GM18498 (cell line): ENCODE data around the gene HDAC1.
"Not testable (repeated sequence)": the region's sequence is repeated elsewhere in the genome, so short reads cannot be mapped to it uniquely, and the experiment has no call there.

Source experiments
- ATAC-seq: cut with Tn5 transposase; IDR thresholded peaks from one replicate; pipeline ENCODE4 v1.9.1; 2021; ENCODE audit warnings: mild to moderate bottlenecking, moderate library complexity; ENCODE audit not compliant: unreplicated experiment

The HDAC1 gene

GRCh38 chr1:32342704-32343103 is 50.8 kb downstream of the HDAC1 start:
- ATAC-seq, result no peak

- no peak for ATAC-seq
Observed at GRCh38 chr1:32345289-32345827, 53.5 kb downstream of the HDAC1 start.

GRCh38 chr1:32346532-32347157 is 54.8 kb downstream of the HDAC1 start:
- no peak for ATAC-seq

DNA sequence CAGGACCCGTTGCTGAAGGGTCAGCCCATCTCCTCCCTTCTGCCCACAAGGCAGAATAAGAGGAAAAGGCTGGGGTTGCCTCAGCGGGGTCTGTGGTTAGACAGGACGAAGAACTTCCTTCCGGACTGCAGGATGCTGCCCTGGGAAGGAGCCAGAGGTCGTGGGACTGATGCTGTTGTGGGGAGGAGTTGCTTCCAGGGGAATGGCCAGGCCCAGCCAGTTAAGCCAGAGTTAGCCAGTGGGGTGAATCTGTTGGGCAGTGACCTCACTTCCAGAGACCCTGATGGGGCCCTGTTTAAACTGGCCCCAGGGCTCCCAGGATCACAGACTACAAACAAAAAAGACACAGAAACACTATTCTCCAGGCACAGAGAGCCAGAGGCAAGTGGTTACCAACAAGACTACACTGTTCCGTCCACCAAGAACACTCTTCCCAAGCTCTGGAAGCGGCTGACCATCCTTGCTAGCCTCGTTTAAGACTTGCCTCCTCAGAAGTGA is 57.4 kb downstream of the HDAC1 start:
- no peak for ATAC-seq

DNA sequence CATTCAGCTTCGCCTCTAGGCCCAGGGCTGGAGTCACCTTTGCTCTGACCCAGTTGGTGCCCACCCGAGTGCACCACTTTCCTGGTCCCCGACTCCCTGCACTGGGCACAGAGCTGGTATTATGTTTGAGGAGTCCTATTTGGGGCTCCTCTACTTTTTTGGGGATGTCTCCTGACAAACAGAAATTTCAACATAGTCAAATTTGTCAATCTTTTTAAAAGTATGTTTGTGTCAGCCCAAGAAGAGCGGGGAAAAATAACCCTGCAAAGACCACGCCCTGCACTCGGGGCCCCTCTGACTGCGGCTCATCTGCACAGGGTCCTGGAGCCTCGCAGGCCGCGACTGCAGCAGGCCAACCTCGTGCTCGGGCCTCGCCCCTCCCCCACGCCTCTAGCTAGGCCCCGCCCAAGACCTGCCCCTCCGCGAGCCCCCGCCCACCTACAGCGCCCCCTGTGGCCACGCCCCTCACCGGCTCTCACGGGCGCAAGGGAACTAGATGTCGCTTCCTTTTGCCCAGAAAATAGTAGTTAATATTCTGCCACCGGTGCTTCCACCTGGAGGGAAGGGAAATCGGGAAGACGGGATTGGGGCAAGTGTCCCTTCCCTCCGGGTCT is 59.0 kb downstream of the HDAC1 start:
- peak; percentile 49 for ATAC-seq

DNA sequence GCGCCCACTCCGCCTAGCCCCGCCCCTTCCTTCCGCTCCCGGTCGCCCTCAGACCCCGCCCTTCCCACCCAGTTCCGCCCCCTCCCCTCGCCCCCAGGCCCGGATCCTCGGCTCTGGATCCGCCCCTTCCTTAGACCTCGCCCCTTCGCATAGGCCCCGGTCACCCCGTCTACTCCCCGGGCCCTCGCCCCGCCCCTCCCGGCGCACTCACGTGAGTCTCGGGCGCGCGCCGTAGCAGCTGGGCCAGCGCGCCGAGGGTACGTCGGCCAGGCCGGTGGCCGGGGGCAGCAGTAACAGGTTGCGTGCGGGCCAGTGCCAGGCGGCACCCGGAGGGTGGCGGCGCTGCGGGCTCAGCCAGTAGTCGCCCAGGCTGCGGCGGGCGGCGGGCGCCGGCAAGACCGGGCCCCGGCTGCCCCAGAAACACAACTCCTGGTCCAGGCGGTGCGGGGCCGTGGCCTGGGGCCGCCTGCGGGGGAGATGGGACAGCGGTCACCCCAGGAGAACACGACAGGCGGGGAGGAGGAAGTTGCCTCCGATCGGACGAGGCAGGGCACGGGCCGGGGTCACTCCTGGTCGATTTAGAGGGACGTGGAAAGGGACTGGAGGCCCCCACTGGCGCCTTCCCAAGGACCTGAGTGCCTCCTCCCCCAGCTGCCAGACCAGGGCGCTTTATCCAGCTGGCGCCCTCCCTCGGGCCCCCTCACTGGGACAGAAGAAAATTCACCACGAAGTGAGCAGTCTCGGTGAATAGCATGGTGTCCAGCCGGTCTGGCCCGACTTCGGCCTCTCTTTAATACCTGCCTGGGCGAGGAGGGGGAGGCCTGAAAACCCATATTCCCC is 59.7 kb downstream of the HDAC1 start:
- ATAC-seq, result peak; percentile 90

DNA sequence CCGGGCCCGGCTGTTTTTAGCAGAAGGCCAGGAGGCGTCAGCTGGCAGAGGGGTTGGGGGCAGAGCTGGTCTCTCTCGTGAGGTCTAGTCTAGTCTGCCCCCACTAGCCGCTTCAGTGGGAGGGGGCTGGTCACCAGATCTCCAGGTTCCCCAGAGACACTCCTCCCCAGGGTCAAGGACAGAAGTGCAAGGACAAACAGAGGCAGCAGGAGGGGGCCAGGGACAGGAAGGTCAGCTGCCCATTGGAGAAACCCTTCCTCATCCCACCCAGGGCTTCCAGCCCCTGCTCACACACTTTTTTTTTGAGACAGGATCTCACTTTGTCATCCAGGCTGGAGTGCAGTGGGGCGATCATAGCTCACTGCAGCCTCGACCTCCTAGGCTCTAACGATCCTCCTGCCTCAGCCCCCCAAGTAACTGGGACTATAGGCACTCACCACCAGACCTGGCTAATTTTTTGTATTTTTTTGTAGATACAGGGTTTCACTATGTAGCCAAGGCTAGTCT is 60.4 kb downstream of the HDAC1 start:
- no peak for ATAC-seq

DNA sequence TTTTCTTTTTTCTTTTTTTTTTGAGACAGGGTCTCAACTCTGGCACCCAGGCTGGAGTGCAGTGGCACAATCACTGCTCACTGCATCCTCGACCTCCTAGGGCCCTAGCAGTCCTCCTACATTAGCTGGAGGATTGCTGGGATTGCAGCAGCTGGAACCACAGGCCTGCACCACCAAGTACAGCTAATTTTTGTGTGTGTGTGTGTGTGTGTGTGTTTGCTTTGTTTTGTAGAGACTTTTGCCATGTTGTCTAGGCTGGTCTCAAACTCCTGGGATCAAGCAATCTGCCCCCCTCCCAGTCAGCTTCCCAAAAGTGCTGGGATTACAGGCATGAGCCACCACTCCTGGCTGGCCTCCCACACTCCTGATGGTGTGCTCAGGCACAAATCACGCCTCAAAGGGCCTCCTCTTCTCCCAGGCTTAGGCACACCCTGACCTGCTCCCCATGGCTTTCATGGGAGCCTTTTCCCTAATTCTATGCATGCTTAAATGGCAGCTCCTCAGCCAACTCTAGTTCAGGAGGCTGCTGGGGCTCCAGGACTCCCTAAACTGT is 61.0 kb downstream of the HDAC1 start:
- ATAC-seq, result no peak

- no peak for ATAC-seq
Observed at GRCh38 chr1:32353431-32353830, 61.5 kb downstream of the HDAC1 start.

DNA sequence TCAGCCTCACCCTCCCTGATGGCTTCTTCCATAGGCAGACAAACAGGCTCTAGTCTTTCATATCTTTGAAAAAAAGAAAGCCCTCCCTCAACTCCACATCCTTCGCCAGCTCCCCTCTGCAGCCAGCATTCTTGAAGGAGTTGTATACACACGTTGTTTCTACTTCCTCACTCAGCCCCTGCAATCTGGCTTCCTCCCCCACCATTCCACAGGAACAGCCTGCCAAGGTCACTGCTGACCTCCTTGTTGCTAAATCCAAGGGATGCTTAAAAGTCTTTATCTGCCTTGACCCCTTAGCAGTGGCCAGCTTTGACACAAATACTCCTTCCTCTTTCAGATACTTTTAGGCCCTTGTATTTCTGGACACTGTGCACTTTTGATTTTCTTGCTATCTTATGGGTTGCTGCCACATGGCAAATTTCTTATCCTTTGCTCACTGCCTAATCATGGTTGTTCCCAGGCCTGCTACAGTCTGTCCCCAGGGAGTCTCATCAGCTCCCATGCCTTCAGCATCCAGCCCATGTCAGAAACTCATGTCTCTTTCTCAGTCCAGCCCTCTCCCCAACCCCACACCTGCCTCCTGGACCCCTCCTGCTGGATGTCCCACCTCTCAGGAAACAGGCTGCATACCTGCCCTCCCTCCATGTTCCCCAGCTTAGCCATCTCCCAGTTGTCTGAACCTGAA is 62.1 kb downstream of the HDAC1 start:
- ATAC-seq, result no peak

DNA sequence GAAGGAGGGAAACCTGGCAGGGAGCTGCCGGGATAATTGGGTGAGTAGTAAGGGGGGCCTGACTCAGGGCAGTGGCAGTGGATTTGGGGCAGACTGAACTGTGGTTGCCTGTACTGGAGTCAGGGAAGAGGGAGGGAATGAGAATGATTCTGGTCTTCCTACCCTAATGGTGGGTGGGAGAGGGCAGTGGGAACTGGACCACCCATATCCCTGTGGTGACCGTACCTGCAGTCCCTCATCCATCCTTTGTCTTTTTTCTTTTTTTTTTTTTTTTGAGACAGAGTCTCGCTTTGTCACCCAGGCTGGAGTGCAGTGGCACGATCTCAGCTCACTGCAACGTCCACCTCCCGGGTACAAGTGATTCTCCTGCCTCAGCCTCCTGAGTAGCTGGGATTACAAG is 63.9 kb downstream of the HDAC1 start:
- ATAC-seq, result not testable (repeated sequence)

GRCh38 chr1:32356478-32356877 is 64.6 kb downstream of the HDAC1 start:
- no peak for ATAC-seq

DNA sequence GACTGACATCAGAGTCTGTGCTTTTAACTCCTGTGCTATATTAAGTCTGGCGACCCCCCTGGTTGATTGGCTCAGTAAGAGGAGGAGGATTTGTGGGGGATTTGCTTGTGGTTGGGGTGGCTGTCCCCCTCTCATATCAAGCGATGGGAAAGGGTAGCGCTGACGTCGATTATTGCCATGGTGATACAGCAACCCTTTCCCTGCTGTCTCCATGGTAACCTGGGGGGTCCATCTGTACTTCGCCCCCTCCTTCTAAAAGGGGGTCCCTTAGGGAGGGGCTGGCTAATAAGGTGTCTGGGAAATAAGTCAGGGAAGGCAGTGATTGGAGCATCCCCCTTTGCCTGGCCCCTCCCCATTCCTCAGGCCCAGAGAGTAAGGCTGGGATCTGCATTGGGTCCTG is 65.7 kb downstream of the HDAC1 start:
- no peak for ATAC-seq

DNA sequence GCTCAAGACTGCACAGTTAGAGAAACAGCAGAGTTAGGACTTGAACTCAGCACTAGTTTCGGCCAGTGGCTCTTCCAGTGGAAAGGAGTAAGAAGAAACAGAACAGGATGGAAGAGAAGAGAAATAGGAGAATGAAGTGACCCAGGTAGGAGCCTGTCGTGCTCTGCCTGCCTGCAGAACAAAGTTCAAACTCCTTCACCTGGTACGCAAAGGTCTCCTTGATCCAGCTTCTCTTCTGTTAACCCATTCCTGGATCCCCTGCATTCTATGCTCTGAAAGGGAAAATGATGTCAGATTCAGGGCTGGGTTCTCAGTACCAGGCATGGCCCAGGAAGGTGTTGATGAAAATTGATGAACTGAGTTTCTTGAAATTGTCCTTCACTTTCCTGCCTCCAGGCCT is 66.6 kb downstream of the HDAC1 start:
- ATAC-seq, result no peak

DNA sequence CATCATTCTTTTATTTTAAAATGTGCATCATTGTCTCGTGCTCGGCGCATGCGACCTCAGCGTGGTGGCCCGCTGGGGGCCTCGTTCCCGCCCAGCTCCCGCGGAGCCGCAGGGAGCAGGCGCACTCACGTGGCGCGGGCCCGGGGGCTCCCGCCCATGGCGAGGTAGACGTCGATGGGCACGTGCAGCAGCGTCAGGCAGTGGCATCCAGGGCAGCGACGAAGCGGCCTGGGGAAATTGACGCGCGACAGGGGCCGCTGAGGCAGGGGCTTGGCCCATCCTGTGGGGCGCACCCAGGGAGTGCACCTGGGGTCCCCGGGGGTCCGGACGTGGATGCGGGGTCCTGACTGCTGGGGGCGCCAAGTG is 69.4 kb downstream of the HDAC1 start:
- no peak for ATAC-seq

DNA sequence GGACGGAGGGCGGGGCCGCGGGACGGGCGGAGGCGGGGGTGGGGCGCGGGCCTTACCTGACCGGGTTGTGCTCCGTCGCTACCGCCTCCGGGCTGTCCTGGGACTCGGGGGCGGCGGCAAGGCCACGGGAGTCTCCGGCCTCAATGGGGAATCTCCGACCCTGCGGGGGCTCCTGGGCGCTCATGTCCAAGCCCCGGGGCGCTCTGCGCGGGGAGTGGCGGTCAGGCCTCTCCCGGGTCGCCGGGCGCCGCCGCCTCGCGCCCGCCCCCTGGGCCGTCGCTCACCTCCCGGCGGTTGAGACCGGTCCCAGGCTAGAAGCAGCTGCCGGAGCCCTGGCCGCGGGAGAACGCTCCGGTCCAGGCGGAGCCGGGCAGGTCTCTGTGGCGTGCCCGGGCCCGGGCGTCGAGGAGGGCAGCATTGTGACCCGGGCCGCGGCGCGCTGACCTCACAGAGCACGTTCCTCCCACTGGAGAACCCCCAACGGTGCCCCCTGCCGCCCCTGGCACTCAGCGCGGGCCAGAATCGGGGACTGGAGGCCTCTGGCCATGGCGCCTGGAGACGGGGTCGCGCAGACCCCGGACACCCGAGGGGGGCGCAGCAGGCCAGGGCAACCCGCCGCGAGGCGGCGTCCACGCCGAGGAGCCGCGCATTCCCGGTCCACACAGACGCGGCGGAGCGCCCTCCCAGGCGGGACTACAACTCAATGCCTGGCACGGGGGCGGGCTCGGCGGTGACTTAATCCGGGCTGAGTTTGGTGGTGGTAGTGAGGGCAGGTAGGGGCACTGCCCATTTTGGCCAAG is 70.0 kb downstream of the HDAC1 start:
- ATAC-seq, result no peak

- no peak for ATAC-seq
Observed at GRCh38 chr1:32362474-32363313, 70.8 kb downstream of the HDAC1 start, which contains the start of the genes FAM229A and TSSK3. Gene FAM229A (minus strand): TSS chr1:32362485. CDS start chr1:32362091, 394 bp downstream. Gene TSSK3 (plus strand): TSS chr1:32362539. CDS start chr1:32362702, 163 bp downstream.

DNA sequence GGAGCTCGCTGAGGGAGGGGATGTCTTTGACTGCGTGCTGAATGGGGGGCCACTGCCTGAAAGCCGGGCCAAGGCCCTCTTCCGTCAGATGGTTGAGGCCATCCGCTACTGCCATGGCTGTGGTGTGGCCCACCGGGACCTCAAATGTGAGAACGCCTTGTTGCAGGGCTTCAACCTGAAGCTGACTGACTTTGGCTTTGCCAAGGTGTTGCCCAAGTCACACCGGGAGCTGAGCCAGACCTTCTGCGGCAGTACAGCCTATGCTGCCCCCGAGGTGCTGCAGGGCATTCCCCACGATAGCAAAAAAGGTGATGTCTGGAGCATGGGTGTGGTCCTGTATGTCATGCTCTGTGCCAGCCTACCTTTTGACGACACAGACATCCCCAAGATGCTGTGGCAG is 71.8 kb downstream of the HDAC1 start:
- no peak for ATAC-seq

- no peak for ATAC-seq
Observed at GRCh38 chr1:32364836-32365235, 73.0 kb downstream of the HDAC1 start.
